ENCODE results near the gene EIF2D.
A peak's percentile ranks its signal among the peaks of the same experiment; 100 is the strongest.
"Not testable (repeated sequence)": the region's sequence is repeated elsewhere in the genome, so short reads cannot be mapped to it uniquely, and the experiment has no call there.

Gene EIF2D, protein sequence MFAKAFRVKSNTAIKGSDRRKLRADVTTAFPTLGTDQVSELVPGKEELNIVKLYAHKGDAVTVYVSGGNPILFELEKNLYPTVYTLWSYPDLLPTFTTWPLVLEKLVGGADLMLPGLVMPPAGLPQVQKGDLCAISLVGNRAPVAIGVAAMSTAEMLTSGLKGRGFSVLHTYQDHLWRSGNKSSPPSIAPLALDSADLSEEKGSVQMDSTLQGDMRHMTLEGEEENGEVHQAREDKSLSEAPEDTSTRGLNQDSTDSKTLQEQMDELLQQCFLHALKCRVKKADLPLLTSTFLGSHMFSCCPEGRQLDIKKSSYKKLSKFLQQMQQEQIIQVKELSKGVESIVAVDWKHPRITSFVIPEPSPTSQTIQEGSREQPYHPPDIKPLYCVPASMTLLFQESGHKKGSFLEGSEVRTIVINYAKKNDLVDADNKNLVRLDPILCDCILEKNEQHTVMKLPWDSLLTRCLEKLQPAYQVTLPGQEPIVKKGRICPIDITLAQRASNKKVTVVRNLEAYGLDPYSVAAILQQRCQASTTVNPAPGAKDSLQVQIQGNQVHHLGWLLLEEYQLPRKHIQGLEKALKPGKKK

DNA sequence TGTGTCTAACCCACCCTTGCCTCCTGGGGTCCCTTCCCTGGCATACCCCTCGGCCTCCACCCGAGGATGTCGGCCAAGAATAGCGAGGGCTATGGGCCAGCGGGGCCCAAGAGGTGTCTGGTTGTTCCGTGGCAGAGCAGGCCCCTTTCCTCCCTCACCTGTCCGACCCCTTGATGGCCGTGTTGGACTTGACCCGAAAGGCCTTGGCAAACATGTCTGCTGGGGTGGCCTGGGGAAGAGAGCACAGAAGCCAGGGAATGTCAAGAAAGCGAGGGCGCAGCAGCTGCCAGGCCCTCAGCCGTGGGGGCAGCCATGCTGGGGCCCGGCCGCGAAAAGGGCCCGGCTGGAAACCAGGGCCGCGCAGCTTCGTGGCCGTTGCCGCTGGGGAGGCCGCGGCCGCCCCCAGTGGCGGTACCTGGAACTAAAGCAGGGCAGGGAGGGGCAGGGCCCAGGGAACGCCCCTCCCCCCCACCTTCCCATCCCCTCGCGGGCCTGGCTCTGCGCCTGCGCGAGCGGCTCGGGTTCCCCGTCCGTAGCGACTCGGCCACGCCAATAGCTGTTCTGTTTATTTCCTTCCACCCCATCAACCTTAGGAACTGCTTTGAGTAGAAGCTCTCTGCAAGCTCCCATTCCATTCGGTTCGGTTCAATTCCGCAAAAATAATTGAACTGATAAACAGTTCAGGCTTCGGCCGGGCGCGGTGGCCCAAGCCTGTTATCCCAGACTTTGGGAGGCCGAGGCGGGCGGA lies at the start of gene EIF2D:
Gene EIF2D (minus strand): TSS at position 337 of the 748 bp plus-strand sequence. CDS start 123 bp downstream, at position 214.
- DNase-seq (ENCODE audit: low read depth in 2 of 2, low spot score in 1 of 2) = peak; percentile 84 to 85

DNA sequence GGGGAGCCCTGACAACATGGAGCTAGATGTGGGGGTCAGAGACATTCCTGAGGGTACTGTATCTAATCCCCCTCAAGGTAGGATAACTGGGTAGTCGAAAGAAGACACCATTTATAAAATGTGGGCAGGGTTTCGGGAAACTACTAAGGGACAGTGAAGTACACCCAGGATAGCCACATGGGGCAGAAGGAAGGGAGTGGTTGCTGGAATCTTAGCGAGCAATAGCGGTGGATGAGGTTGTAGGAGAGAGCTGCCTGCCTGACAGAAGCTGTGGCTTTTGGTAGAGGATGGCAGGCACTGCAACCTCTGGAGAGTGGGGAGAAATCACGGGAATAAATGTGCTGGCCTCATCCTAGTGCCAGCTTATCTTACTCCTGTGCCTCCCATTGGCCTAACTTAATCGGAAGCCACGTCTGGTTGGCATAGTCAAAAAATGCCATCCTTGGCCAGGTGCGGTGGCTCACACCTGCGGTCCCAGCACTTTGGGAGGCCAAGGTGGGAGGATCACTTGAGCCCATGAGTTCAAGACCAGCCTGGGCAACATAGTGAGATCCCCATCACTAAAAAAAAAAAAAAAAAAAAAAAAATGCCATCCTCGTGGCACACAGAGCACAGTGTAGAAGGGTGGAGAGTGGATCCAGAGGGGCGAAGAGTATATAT lies 49.0 kb upstream of the EIF2D start:
- no peak for DNase-seq (ENCODE audit: low read depth in 2 of 2, low spot score in 1 of 2)

DNA sequence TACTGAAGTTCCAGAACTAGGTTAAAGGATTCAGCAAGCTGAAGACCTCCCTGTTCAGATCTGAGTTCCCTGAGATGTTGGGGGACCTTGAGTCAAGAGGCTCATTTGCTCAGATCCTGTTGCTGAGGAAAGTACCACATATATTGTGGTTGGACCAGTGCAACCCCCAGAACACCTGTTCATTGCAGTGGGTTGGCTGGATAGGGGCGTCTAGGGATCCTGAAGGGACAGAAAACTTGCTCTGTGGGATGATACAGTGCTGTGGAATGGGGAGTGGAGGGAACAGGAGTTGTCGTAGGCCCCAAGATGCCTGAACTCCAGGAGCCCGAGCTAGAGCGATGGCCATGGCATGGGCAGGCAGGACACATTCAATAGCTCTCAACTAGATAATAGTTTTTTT lies 47.9 kb upstream of the EIF2D start:
- DNase-seq (ENCODE audit: low read depth in 2 of 2, low spot score in 1 of 2) = no peak

DNA sequence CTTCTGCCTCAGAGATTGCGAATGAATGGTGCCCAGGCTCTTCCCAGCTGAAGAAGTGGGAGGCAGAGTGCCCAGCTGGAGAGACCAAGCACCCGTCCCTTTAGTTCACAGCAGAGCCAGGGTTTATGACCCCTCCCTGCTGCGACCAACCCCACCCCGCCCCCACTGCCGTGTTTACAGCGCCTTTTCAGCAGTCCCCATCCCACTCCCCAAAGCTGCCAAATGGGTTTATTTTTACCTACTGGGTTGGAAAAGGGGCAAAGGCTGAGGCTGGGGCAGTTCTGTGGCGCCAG lies 46.7 kb upstream of the EIF2D start:
- DNase-seq (ENCODE audit: low read depth in 2 of 2, low spot score in 1 of 2) = no peak

DNA sequence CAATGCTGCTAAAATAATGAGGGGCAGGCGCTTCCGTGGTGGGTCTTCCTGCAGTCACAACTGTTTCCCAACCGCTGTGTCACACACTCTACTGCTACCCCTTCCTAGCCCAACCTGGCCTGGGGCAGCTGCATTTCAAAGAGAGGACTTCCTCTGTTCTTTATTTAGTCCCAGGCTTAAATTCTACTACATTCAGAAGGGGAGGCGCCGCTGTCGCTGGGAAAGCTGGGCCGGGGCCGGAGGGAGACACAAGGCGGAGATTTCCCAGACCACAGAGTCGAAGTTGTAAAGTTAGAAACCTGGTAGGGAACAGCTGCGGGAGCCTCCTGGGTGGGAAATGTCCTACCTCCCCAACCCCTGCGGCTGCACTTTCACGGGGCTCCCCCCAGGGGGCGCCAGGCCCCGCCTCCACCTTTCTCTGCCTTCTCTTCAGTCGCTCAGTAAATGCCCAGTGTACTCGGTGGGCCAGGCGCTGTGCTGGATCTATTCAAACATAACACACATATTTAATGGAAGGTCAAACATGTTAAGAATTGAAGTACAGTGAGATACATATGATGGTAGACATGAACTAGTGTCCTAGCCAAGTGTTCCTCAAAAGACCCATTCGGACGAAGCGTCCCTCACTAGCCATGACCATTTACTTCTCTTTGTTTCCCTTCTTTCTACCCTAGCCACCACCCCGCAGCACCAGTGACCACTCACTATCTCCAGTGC lies 46.2 kb upstream of the EIF2D start:
- DNase-seq (ENCODE audit: low read depth in 2 of 2, low spot score in 1 of 2) = no peak

DNA sequence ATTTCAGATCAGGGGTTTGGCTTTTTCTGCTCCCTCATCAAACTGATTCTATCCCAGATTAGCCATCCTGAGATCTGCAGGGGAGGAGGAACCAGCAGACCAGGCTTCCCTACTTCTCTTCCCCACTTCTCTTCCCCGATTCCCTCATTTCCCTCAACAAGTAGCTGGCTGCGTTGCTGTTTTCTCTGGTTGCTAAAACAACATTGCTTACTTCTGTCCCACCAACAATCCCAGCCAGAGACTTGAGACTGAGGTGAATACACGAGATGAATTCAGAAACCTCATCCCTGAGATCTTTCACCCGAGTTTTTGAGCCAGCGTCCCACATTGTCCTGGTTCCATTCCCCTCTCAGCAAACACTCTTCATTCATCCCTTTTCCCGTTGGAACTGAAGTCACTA lies 45.5 kb upstream of the EIF2D start:
- no peak for DNase-seq (ENCODE audit: low read depth in 2 of 2, low spot score in 1 of 2)

DNA sequence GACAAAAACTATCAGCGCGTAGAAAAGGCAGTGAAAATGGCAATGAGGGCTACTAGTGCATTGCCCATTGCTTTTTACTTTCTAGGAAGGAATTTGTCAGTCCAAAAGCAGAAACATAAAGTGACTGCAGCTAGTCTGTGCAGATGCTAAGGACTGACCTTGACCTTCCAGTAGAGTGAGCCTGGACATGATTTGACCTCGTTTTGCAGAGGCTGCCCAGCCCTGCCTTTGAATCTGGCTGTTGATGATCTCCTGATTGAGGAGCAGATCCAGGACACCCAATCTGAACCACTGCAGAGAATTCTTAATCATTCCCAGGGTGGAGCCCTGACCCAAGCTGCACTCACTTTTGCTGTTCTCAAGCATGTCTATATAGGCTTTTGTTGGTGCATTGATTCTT lies 44.7 kb upstream of the EIF2D start:
- DNase-seq (ENCODE audit: low read depth in 2 of 2, low spot score in 1 of 2) = no peak

DNA sequence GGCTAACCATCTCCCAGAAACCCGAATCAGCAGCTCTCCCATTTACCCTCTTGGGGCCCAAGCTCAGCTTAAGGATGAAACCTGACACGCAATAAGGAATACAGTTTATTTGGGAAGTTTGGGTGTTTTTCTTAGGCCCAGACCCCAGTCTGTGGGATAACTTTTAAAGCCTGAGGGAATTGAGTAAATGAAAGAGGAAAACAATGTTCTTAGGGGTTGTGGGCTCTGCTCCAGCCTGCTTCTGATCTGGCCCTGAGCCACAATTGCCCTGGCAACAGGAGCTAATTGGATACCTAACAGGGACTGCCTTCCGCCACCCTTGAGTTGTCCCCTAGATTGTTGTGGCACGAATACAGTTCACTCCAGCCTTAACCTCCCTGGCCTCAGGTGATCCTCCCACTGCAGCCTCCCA lies 43.2 kb upstream of the EIF2D start:
- DNase-seq (ENCODE audit: low read depth in 2 of 2, low spot score in 1 of 2) = no peak

DNA sequence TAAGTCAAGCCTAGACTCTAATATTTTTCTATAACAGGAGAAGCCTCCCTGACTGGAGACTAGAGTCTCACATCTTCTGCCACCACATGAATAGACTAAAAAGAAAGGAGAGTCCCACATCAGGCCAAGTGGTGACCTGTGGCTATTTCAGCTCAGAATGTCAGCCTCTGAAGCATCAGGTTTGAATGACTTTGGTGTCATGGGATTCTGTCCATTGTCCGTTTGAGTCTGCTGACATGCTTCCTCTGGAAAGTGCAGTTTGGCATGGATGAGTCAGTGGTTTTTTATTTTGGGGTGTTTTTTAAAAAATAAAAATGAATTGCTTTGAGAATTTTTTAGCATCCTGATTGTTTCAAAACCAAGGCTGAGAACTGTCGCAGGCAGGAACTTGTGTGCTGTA lies 42.6 kb upstream of the EIF2D start:
- no peak for DNase-seq (ENCODE audit: low read depth in 2 of 2, low spot score in 1 of 2)

DNA sequence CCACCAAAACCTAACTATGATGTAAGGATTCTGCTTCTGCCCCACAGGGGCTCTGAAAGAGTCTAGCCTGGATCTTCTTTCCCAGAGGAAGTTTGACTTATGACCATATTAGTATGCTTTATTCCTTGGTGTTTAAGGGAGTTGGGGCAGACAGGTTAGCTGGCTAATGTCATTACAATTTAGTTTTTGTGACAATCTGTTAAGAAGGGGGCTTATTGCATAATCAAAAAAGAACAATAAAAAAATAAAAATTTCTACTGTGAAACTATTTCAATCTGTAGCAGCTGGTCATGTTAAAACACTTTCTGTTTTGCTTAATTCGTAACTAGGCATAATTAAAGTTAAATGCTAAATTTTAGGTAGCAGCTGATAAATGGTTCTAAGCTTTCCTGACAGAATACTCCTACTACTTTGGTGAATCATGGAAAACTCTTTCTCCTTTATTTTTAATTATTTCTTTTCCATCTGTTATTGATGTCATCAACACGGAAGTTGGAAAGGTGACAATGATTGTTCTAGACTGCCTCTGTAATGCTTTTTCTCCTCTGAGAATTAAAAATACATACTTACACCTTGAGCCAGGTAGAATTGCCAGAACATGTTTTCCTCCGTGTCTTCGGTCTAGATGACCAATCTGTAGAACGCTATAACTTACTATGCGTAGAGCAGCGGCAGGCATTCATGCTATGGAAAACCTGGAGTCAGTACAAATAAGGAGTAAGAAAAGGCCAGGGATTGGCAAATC lies 41.6 kb upstream of the EIF2D start:
- DNase-seq (ENCODE audit: low read depth in 2 of 2, low spot score in 1 of 2) = no peak

DNA sequence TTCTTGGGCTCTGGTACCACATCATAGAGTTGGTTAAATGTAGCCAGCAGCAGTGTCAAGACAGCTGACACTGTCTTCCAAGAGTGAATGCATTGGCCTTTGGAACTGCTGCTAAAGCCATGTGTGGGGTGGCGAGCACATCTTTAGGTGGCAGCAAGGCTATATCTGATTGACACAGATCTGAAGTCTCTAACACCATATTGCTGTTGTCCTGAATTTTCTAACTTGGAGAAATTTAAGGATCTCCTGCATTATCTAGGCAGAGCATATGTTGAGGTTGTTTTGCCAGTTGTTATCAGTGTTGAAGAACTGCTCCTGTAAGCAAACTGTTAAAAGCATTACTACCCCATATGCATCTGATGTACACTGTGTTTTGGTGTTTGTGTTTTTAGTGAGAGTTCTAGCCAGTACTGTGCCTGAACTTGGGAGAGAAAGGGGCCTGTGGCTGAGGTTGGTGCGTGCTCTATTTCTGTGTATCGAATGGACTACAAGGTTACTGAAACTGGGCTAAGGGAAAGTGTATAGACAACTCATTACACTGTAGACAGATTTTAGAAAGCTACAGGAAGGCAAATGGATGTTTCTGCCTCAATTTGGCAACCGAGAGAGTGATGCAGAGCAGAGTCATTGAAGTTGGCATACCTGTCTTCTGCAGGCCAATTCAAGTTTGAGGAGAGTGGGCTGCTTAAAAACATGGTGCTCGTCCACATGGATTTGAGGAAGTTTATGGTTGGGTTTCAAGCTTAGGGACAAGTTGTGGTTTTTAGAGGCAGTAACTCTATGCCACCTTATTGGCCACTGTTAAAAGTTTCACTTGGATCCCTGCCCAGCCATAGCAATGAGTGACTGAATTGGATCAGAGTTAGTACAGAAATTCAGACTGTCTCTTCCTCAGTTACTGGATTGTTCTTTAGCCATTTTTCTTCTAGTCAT lies 40.0 kb upstream of the EIF2D start:
- no peak for DNase-seq (ENCODE audit: low read depth in 2 of 2, low spot score in 1 of 2)

DNA sequence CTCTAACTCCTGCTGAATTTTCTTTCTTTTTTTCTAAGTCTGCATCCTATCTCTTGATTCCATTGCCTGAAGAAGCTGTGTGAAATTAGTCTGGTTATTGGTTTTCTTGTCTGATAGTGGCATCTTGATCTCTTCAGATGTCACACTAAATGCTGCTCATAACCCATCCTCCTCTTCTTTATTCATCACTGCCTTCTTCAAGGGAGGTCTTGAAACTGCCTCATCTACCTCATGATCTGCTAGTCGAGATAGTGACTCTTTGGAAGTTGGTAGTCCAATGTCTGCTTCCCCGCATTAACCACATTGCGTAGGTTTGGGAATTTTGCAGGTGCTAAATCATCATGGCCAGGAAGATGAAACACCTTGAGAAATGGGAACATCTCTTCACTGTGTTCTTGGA lies 38.7 kb upstream of the EIF2D start:
- no peak for DNase-seq (ENCODE audit: low read depth in 2 of 2, low spot score in 1 of 2)

DNA sequence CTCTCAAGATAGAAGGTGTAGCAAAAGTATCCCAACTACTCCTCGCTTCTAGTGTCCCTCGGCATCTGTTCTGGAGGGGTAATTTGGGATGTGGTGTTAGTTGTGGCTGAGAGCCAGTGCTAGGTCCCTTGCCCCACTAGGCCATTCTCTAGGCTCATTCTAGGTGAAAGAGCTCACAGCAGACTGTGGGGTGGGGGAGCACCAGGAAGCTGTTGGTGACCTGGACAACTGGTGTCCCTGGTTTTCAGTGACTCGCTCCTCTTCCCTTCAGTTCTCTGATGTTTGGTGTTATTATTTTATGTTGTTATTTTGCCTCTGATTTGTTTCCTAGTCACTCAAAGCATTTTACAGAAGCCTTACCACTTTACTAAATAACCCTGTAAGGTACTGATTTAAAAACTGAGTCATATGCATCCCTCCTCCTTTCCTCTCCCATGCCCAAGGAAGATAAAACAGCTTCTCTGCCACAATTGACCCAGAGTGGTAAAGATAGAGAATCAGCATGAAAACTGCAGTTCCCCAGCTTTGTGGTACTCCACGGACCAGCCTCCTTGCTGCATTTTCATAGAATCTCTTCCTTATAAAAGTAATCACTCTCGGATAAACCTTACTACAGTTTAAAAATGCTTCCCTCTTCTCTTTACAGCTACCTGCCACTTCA lies 37.1 kb upstream of the EIF2D start:
- no peak for DNase-seq (ENCODE audit: low read depth in 2 of 2, low spot score in 1 of 2)

DNA sequence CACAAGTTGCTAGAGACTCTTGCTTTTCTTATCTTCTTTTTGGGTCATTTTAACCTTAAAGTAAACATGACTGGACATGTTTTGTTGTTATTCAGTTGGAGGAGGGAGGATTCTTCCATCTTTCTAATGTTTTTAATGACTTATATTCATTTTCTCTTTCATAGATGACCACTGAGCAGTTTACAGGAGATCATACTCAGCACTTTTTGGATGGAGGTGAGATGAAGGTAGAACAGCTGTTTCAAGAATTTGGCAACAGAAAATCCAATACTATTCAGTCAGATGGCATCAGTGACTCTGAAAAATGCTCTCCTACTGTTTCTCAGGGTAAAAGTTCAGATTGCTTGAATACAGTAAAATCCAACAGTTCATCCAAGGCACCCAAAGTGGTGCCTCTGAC lies 35.0 kb upstream of the EIF2D start:
- DNase-seq (ENCODE audit: low read depth in 2 of 2, low spot score in 1 of 2) = no peak

DNA sequence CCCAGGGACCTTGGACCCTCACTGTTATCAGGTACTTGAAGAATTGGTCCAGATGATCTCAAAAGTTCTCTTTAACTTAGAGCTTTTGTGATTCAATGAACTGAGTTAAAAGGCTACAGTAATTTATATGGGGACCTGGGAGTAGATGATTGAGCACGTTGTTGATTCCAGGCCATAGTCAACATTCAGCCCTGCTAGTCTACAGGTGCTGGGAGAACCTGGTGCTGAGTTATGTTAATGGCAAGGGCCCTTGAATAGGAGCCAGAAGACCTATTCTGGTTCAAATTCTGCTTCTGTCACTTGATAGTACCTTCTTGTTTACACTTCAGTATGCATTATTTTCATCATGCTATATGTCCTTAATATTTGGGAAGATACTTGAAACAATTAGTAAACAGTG lies 34.2 kb upstream of the EIF2D start:
- DNase-seq (ENCODE audit: low read depth in 2 of 2, low spot score in 1 of 2) = no peak

DNA sequence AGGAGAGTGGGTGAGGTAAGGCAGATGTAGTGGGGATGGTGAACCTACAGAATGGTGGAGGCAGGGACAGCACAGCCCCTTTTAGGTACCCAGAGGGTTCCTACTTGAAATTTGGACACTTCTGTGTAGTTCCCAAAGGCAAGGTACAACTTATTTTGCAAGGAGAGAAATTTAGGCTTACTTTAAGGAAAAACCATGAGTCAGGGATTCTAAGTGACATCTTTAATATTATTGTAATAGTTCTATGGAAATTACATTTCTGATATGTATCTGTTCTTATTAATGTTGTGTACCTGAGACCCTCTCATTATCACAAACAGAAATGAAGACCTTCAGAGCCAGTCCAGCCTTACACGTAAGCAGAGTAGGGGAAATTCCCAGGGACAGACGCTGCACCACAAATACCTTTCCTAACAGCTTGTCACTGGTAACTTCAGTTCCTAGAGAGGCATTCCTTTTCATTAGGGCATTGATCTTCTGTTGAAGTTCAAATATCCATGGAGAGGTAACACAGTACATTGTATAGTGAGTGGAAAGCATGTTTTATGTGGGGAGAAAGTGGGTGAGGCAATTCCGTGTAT lies 30.9 kb upstream of the EIF2D start:
- DNase-seq (ENCODE audit: low read depth in 2 of 2, low spot score in 1 of 2) = no peak

DNA sequence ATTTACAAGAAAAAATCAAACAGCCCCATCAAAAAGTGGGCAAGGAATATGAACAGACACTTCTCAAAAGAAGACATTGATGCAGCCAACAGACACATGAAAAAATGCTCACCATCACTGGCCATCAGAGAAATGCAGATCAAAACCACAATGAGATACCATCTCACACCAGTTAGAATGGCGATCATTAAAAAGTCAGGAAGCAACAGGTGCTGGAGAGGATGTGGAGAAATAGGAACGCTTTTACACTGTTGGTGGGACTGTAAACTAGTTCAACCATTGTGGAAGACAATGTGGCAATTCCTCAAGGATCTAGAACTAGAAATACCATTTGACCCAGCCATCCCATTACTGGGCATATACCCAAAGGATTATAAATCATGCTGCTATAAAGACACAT lies 29.8 kb upstream of the EIF2D start:
- DNase-seq (ENCODE audit: low read depth in 2 of 2, low spot score in 1 of 2) = not testable (repeated sequence)

DNA sequence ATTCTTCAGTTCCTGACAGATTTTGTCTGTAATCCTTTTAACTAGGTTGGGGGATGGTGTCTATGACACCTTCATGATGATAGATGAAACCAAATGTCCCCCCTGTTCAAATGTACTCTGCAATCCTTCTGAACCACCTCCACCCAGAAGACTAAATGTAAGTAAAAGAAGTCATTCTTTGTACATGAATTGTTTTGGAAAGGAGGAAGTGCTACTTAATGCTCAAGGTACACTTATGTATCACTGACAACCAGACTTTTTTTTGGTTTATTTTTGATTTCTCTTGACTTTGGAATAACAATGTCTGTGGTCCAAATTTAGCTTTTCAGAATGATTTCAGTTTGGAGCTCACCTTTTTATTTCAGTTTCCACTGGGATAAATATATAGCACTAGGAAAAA lies 25.3 kb upstream of the EIF2D start:
- DNase-seq (ENCODE audit: low read depth in 2 of 2, low spot score in 1 of 2) = no peak

DNA sequence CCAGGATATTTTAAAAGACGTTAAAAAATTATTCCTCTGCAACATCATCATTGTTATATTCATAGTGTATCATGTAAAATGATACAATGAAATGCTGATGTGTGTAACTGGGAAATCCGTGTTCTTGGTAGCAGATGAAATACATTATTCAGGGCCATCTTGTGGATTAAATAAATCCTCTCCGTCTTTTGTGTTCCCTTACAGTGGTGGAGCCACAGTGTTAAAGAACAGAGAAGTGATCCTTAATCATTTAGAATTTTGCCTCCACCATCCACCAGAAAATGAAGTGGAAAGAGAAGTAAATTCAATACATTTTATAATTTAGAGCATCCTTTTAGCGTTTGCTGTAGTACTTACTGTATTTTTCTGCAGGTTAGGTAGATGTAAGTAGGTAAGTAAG lies 24.4 kb upstream of the EIF2D start:
- DNase-seq (ENCODE audit: low read depth in 2 of 2, low spot score in 1 of 2) = no peak

Measured in stimulated activated CD8-positive, alpha-beta memory T cell treated with anti-CD3 and anti-CD28 coated beads, Interleukin-4, amount 100 ng/mL, for 4 hours (primary cell).